Islet of Langerhans (tissue), 1 donor: ENCODE results near the gene ROR2.

ENCODE experiments used
- FAIRE-seq: peaks from one replicate; lab custom pipeline; 2011; peaks lifted over from hg19 to GRCh38; lab: Jason Lieb, UNC

Gene ROR2

GRCh38 chr9:91714020-91714806, 235.8 kb downstream of the ROR2 start:
- FAIRE-seq = no peak

- FAIRE-seq = no peak
These were observed 237.2 kb downstream of the ROR2 start for GRCh38 chr9:91712811-91713210.

DNA sequence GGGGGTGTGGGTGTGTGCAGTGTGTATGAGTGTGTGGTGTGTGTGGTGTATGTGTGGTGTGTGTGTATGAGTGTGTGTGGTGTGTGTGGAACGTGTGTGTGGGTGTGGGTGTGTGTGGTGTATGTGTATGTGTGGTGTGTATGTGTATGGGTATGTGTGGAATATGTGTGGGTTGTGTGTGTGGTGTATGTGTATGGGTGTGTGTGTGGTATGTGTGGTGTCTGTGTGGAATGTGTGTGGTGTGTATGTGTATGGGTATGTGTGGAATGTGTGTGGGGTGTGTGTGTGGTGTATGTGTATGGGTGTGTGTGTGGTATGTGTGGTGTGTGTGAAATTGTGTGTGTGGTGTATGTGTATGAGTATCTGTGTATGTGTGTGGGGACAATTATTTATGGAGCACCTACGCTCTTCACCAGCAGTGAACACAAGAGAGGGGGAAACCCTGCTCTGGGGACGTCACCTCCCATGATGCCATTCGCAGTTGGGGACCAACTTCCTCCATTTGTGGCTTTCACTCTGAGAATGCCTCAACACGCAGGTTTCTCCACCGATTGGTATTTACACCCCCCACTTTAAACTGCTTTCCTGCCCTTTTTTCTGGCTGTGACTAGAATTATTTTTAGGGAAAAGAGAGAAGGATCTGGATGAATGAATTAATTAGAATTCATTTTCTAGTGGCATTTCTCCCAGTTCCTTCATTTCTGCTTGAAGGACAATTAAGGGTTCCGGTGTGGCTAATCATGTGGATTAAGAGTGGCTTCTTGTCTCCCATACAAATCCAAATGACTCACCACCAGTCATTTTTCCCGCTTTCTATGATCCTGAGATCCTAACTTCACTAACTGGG, 238.1 kb downstream of the ROR2 start:
- FAIRE-seq = no peak

- no peak for FAIRE-seq
These were observed 239.9 kb downstream of the ROR2 start for GRCh38 chr9:91710158-91710557.

DNA sequence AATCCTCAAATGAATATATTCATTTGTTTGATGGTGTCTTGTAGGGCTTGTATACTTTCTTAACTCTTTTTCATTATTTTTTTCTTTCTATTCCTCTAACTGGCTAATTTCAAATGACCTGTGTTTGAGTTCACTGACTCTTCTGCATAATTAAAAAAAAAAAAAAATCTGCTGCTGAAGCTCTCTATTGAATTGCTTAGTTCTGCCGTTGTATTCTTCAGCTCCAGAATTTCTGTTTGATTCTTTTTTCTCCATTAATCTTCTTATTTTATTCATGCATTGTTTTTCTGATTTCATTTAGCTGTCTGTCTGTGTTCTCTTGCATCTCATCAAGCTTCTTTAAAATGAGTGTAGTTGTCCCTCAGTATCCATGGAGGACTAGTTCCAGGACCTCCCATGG, 244.6 kb downstream of the ROR2 start:
- no peak for FAIRE-seq

- FAIRE-seq = no peak
These were observed 249.6 kb downstream of the ROR2 start for GRCh38 chr9:91700475-91700874.

DNA sequence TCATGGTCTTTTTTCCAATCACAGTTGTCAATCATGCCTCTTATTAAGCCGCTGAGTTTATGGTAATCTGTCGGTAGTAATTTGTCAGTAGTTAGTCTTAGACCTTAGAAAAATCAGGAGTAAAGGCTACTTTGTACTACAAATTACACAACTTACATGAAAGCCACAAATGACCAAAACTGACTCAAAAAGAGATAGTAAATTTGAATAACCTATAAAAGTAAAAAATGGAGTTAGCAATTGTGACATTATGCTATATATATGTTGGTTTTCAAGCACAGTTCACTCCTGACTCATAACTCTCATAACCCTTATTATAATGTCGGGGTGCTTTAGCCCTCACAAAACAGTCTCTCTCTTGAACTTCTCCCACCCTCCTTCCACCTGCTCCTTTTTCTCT, 251.8 kb downstream of the ROR2 start:
- FAIRE-seq = no peak

DNA sequence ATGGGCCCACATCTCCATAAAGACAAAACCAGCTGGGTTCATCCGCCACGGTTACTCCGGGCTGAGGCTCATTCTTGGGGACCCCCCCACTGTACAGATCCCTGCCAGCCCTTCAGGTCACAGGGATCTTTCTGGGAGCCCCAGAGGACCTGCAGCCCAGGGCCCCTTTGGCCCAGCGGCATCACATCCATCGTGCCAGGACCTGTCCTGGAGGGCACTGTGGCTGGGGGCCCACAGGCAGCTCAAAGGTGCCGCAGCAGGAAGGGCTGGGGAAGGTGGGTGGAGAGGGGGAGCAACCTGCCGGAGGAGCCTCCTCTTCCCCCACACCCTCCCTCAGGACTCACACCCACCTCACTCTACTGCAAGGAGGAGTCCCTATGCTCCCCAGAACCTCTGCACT, 252.8 kb downstream of the ROR2 start:
- no peak for FAIRE-seq

- no peak for FAIRE-seq
These were observed 255.8 kb downstream of the ROR2 start for GRCh38 chr9:91694081-91694870.

DNA sequence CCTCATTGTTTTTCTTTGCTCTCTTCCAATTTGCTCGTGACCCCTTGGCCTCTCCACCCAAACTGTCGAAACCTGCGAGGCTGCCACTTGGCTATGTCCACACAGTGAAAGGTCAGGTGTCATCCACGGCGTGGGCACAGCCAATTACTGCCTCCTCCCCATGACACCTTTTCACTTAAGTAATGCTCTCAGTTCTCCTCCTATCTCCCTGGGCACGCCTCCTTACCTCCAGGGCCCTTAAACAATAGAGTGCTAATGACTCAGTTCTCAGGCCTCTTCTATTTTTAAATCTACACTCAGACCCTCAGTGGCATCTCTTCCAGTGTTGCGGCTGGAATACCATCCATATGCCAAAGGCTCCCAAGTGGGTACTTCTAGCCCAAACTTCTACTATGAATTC, 256.8 kb downstream of the ROR2 start:
- no peak for FAIRE-seq

DNA sequence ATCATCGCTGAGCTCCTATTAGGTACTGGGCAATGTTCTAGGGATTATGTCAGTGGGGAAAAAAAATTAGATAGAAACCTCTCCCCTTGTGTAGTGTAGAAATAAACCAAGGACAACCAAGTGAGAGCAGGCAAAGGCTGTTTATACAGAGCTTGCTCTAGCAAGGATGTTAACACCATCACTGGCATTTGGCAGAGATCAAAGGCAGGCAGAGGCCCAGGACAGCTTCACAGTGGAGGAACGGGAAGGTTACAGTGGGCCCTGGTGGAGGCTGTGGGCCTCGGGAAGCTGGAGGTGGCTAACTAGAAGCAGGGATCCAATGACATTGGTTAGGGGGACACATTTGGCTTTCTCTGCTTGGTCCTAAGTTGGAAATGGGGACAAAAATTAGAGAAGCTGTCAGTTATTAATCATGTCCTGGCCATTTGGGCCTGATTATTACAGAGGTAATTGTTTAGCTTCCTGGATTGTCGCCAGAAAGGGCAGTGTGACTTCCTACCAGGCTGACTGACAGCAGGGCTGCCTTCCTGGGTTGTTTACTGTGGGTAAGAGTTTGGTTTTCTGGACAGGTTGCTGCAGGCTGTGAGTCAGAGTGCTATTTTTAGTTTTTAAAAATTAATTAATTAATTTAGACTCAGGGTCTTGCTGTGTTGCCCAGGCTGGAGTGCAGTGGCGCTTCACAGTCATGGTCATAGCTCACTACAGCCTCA, 259.3 kb downstream of the ROR2 start:
- FAIRE-seq = no peak

DNA sequence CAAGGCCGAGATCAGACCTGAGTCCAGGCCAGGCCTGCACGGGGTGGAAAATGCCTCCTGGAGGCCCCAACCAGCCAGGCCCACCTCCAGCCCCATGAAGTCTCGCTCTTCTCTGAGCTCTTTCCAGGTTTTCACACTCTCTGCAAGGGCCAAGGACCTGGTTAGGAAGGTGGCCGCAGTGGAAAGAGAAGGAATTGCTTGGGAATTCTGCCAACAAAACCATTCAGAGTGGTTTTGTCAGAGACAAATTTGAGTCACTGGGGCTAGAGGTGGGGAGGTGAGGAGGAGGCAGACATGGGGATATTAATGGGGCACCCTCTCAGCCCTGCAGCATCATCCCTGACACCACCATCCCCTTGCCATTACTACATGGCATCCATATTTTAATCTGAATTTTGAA, 261.0 kb downstream of the ROR2 start:
- FAIRE-seq = no peak

DNA sequence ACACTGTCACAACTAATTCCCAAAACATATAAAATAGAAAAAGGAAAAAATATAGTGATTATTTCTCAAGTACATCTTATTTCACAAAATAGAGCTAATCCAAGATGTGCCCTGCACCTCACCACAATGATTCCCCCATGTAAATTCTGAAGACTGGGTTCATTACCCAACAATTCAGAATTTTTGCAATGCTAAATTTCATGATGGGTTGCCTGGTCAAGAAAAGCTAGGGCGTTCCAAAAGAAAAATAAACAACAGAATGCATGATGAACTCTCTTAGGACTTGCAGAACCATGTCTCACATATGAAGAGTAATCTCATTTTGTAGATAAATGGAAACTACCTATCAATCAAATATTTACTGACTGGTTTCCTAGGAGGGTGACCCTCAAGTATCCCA, 266.8 kb downstream of the ROR2 start:
- FAIRE-seq = no peak

- FAIRE-seq = no peak
These were observed 267.2 kb downstream of the ROR2 start for GRCh38 chr9:91682806-91683205.

DNA sequence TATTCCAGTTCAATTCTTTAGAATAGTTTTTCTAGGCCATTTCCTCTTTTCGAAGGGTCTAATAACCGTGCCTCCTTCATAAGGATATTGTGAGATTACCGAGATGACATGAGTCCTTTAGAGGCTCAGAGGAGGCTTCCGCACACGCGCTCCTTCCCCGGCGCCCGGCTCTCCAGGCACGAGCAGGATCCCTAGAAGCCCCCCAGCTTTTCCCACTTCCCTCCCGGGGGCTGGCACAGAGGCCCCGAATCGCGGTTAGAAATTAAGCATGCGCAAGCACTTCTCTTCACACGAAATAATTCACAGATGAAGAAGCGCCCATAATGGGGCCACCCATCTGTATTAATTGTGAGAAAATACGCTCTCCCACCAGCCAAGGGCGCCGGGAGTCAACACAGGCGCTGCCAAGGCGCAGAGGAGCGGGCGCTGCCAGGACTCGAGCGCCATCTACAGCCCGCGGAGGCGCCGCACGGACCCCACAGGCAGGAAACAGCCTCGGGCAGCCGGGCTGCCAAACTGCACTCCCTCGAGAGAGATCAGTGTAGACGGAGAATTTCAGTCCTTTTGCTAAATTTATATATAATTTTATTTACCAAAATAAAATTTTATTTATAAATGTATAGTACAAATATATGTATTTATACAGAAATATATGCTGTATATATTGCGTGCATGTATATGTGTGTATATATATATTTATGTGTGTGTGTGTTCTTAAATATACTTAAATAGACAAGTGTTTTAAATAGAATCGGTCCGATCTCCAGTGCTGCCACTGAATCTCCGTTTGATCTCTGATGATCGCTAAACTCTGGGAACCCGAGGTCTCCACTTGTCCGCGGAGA, 268.3 kb downstream of the ROR2 start:
- no peak for FAIRE-seq

- FAIRE-seq = no peak
These were observed 269.0 kb downstream of the ROR2 start for GRCh38 chr9:91680998-91681397.

DNA sequence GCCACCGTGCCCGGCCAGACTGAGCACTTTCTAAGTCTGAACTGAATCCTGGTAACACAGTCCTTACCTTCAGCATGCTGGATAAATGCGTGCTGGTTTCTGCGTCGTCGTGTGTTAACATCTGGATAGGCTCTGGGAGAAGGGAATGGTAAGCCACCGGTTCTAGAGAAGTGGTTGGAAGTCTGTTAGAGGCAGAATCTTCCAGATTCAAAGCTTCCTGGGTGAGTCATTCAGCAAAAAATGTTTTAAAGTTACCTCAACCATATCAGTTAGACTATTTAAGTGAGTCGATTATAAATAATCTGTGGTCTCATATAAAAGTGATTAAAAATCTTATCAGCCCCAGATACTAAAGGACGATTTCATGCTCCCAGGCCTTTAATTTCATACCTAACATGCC, 269.9 kb downstream of the ROR2 start:
- FAIRE-seq = no peak

DNA sequence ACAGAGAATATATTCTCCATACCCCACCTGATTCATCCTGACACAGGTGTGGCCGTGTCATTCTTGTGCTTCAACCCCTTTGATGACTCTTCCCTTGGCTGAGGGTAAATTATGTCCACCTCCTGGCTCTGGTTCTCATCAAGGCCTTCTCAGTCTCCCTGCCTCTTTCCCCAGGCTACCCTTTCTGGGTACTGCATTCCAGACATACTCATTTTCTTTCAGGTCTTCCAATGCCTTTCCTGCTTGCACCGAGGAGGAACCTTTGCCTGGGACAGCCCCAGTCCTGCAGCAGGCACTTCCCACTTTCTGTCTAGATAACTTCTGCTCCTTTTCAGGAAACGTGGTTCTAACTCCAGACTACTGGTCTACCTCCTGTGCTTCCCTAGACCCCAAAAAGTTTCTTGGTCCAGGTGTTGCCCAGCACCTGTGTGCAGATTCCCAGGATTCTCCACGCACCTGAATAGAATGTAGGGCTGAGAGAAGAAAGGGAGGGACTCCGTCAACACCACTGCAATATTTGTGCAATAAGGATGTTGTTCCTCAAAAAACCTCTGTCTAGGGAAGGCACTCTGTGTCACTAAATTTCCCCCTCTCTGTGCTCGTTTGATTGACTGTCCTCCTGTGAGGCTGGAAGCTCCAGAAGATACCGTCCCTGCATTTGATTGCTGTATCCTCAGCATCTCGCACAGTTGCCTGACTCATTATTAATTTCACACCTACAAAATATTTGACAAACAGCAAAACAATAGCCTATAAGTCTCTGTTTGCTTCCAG, 271.0 kb downstream of the ROR2 start:
- FAIRE-seq = no peak

GRCh38 chr9:91677822-91678436, 272.1 kb downstream of the ROR2 start:
- FAIRE-seq = no peak

- FAIRE-seq = no peak
These were observed 272.7 kb downstream of the ROR2 start for GRCh38 chr9:91677331-91677730.
